Activated T-helper 9 cell treated with anti-CD3 and anti-CD28 coated beads, Interleukin-2, amount 50 U/mL, for 16 hours (primary cell): ENCODE results near the gene GPR183.

Experiments
- DNase-seq: peaks from one replicate; pipeline ENCODE4 v3.0.0-alpha.2; 2020; ENCODE audit warnings: low read depth

GPR183 gene

DNA sequence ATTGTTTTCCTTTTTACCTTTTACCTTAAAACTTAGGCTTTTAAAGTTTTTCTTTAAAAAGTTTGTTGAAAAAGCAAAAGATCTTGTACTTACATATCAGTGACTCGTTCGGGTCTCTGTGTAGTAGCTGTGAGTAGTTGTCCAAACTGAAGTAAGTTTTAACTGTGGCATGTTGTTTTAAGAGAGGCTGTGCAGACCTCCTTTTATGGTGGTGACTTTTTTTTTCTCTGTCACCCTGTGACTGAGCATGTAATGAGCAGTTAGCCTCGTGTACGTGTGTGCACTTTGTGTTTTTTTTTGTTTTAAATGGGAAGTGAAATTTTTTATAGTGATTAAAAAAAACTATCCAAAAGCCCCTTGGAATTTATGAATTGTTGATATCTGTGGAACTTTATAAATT is at the start of gene GPR183:
Gene GPR183 (minus strand): TSS at position 153 of the 400 bp plus-strand sequence. CDS start 11,254 bp downstream, outside the sequence.
- DNase-seq: no peak

DNA sequence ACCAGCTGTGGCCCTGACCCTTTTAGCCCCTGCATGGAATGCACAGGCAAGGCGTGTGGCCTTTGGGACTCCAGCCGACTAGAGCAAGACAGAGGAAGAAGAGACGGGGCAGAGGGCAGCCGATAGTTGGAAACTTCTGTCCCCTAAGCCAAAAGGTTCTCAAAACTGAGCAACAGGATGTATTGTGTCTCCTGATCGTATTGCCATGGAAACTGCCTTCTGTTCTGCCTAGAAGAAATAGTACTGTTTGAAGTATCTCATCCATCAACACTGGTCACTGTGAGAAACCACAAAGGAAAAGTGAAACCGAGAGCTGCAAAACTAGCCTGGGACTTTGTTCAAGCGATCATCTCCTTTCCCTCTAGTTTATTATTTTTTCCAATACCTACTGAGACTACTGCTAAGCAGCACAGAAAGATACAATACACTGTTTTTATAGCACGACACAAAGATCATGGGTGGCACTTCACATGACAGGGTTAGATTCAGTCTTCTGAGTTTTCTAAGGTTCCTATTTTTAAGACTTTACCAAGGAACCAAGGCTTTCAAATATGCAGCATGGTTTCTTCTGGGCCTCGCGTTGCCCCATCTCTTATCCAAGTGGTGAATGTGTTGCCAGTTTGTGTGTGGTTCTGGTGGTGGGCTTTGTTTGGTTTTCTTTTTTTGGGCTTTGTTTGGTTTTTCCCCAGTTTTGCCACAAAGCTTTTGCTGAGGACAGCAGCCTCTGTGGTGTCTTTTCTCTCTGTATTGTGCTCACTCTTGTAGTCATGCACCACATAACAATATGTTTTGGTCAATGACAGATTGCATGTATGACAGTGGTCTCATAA is 49.3 kb upstream of the GPR183 start:
- DNase-seq: no peak

DNA sequence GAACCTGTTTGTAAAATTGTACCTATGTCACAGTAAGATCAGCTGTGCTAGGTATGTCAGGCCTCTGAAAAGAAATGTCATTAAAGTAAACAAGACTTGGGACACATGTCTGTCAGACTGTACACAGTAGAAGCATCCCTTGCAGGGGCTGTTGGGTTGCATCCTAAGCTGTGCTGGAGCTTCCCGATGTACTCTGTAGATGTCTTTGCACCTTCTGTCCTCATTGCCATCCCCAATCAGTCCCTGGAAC is 48.7 kb upstream of the GPR183 start:
- DNase-seq: no peak

DNA sequence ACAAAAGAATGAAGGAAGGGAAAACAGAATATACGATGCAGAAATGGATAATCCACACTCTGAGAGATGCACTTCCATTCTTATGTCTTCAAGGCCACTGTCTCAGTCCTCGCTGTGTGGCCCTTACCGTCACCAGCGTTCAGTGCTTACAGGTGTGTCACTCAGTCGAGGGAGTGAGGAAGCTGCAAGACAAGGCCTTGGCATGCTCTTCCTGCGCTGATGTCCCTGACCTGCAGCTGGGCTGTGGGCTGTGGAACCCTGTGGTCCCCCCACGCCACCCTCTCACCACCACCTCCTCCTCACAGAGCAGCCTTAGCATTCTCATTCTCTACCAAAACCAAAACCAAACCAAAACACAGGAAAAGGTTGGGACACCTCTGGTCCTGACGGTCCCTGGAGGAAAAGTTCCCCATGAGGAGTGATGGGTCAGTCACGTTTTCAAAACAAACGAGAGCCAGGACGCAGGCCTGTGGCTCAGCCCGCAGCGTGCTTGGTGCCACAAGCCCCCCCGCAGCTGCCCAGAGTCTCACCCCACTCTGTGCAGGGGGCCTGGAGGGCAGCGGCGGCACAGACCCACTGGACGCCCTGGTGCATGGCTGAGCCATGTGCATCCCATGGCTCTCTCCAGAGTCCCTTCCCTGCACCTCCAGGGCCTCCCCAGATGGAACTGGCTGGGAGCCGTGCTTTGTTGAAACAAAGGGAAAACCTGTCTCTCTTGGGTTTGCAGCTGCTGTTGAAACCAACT is 48.2 kb upstream of the GPR183 start:
- DNase-seq: no peak

- no peak for DNase-seq
Observed at GRCh38 chr13:99354371-99354951, 47.3 kb upstream of the GPR183 start.

- DNase-seq: no peak
Observed at GRCh38 chr13:99353836-99354235, 46.6 kb upstream of the GPR183 start.

DNA sequence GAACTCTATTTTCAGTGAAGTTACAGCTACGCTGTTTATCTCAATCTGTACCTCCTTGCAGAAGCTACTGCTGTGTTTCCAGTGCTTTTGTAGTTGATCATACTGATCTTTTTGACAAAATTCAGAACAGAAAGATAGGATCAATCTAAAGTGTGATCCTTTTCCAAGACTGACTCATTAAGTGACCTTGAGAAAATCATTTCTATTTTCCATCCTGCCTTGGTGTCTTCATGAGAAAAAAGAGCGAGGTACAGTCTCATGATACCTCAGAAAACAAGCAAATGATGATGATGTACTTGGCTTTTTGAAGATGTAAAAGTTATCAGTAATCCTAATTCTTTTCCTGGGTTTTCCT is 46.0 kb upstream of the GPR183 start:
- DNase-seq: no peak

DNA sequence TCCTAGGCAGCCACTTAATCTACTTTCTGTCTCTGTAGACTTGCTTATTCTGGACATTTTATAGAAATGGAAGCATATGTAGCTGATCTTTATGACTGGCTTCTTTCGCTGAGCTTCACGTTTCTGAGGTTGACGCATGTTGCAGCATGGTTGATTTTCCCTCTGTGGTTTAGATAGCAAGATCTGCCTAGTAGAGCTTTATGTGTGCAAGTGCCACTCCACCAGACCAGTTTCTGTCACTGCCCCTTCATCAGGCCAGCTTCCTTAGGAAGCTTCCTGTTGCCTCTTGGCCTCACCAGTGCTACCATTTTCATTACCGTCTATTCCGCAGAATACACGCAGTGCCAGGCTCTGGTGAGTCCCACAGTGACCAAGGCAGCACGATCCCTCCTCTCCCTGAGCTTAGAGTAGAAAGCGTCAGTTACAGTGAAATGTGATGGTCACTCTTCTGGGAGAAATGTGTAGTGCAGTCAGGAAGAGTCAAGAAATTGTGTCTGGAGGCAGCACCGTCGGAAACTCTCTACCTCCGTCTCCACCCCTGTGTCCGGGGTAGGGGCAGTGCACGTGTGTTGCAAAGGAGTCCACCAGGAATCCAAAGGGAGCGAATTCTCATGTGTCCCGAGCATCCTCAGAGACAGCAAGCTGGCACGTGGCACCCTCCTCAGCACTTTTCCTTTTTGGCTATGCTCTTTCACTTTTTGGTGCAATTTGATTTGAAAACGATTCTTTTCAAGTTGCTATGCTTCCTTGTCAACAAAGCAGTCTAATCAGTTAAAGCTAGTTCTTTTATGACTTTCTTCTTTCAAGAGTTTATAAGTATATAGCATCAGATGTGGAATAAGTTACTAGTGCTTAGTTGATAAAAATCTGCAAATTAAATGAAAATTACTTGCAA is 45.4 kb upstream of the GPR183 start:
- no peak for DNase-seq

GRCh38 chr13:99351772-99352171 is 44.6 kb upstream of the GPR183 start:
- DNase-seq: no peak

DNA sequence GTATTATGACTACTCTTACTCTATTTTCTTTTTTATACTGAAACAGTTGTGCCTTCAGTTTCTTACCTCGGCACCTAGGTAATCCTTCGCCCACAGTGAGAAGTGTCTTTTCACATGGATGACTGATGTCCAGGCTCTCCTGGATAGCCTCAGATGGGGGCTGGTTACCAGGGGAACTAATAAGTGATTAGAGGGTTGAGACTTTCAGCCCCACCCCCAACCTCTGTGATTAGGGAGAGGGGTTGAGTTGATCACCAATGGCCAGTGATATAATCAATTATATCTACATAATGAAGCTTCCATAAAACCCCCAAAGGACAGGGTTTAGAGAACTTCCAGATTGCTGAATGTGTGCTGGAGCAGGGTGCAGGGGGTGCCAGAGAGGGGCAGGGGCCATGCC is 43.0 kb upstream of the GPR183 start:
- no peak for DNase-seq

GRCh38 chr13:99347911-99348451 is 40.8 kb upstream of the GPR183 start:
- DNase-seq: no peak

DNA sequence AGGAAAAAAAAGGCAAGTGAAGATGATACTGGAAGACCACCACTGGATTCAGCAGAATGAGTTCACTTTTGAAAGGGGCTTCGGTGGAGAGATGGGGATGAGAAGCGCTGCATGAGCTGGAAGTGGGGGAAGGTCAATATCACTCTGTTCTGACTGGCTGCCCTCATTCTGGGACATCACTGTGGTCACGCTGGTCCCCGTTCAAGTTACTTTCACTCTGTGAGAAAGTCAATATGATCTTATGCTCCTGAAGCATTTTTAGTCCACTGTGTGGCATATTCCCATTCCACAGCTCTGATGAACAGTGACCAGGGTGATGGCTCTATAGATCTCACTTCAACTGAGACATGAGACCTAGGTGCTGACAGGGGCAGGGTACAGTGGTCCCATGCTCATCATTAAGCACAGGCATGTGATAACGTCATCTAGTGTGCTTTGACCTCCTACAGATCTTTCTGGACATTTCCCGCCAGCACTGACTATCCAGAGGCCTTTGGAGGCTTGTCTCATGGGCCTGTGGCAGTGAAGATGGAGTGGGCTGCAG is 40.2 kb upstream of the GPR183 start:
- DNase-seq: no peak

GRCh38 chr13:99346335-99347042 is 39.3 kb upstream of the GPR183 start:
- DNase-seq: no peak

- DNase-seq: no peak
Observed at GRCh38 chr13:99345345-99345744, 38.1 kb upstream of the GPR183 start.

GRCh38 chr13:99344610-99345208 is 37.5 kb upstream of the GPR183 start:
- DNase-seq: no peak

DNA sequence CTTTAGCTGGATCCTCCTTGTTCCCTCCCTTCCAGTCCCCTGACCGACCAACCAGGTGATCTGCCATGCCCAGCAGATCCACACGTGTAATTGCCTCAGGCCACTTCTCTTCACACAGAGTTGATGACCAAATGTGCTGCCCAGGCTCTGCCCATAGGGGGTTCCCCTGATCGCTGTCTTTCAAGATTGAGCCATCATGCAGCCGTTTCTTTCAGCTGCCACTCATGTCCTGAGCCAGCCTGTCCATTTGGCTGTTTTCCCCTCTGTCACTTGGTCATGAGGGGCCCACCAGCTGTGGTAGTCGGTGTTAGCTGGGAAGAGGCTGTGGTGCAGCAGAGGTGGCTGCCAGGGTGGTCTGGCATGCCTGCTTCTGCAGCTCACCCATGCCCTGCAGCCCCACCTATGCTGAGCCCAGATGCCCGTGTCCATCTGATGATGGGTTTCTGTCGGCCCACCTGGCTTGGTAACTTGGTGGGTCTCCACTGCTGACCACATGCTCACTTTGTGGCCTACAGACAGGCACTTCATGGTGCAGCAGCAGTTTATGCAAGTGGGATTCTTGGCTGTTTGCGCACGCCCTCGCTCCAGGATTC is 35.6 kb upstream of the GPR183 start:
- no peak for DNase-seq

GRCh38 chr13:99341969-99342722 is 34.9 kb upstream of the GPR183 start:
- no peak for DNase-seq

- no peak for DNase-seq
Observed at GRCh38 chr13:99340638-99341037, 33.4 kb upstream of the GPR183 start.

DNA sequence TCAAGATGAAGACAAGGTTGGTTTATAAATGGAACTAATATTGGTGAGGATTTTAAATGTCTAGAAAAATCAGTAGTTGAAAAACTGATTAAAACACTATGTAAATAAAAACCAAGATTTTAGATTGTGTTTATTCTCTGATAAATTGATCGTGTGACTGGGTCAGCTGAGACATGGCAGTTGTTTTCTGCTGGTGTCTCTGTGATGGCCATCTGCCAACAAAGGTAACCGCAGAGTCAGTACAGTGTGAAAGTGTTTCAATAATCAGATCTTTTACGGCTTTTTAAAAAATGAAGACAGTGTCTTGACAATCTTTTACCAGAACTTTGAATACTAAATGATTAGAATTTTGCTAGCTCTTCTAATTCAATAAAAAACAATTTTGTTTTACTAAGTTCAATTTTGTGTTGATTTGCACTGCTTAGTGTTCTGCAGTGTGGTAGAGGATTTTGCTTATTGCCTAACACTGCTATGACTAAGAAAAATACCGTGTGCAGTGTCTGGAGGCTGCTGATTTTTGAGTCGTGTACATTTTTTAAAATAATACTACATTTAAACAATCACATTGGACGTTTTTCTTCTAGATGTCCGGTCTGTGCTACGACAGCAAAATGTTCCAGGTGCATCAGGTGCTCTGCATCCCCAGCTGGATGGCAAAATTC is 32.7 kb upstream of the GPR183 start:
- no peak for DNase-seq
